SK-N-SH treated with all-trans-retinoic acid at 6 μM for 48 hours (cell line): ENCODE measurements around the gene INCENP.

ENCODE experiments used
- ATAC-seq: fragments of 200-7000 bp; cut with Tn5 transposase; 3 replicates; pipeline ENCODE4 v1.9.1; 2020; ENCODE audit warnings: mild to moderate bottlenecking, moderate library complexity
- ARNTL ChIP-seq: fragments of 450-650 bp; formaldehyde crosslinking; IDR thresholded peaks from 2 replicates; pipeline ENCODE4 v1.5.0; 2020; ENCODE audit warnings: low read depth, mild to moderate bottlenecking, moderate library complexity, borderline replicate concordance
- BACH2 ChIP-seq: fragments of 250-450 bp; sonication (Bioruptor Pico); IDR thresholded peaks from 2 replicates; pipeline ENCODE4 v1.9.0; 2021; ENCODE audit warnings: mild to moderate bottlenecking, borderline replicate concordance
- CREB5 ChIP-seq: fragments of 250-450 bp; sonication (Bioruptor Pico); IDR thresholded peaks from 2 replicates; pipeline ENCODE4 v1.5.1; 2020; ENCODE audit warnings: low read depth, mild to moderate bottlenecking, moderate library complexity
- CSDC2 ChIP-seq: fragments of 250-450 bp; sonication (Bioruptor Pico); IDR thresholded peaks from 2 replicates; pipeline ENCODE4 v1.5.0; 2020; ENCODE audit warnings: mild to moderate bottlenecking, moderate library complexity
- CSRNP3 ChIP-seq: fragments of 250-450 bp; sonication (Bioruptor Pico); IDR thresholded peaks from 2 replicates; pipeline ENCODE4 v1.5.1; 2021; ENCODE audit warnings: mild to moderate bottlenecking, moderate library complexity
- ESRRG ChIP-seq: fragments of 250-450 bp; sonication (Bioruptor Pico); IDR thresholded peaks from 2 replicates; pipeline ENCODE4 v1.6.1; 2021; ENCODE audit warnings: mild to moderate bottlenecking
- OSR1 ChIP-seq: fragments of 250-450 bp; sonication (Bioruptor Pico); IDR thresholded peaks from 2 replicates; pipeline ENCODE4 v1.8.0; 2022; ENCODE audit warnings: moderate library complexity, mild to moderate bottlenecking, inconsistent platforms
- PATZ1 ChIP-seq: fragments of 250-450 bp; sonication (Bioruptor Pico); IDR thresholded peaks from 2 replicates; pipeline ENCODE4 v1.8.0; 2020; ENCODE audit warnings: mild to moderate bottlenecking, moderate library complexity, borderline replicate concordance
- POU6F1 ChIP-seq: fragments of 250-450 bp; sonication (Bioruptor Pico); IDR thresholded peaks from 2 replicates; pipeline ENCODE4 v1.8.0; 2021; ENCODE audit warnings: low read depth, mild to moderate bottlenecking, moderate library complexity, borderline replicate concordance
- PPARA ChIP-seq: fragments of 250-450 bp; sonication (Bioruptor Pico); IDR thresholded peaks from 2 replicates; pipeline ENCODE4 v1.5.0; 2020; ENCODE audit warnings: mild to moderate bottlenecking, borderline replicate concordance
- TCF4 ChIP-seq: fragments of 250-450 bp; sonication (Bioruptor Pico); IDR thresholded peaks from 2 replicates; pipeline ENCODE4 v1.8.0; 2021; ENCODE audit warnings: mild to moderate bottlenecking, moderate library complexity, borderline replicate concordance
- ZC3H10 ChIP-seq: fragments of 250-450 bp; sonication (Bioruptor Pico); IDR thresholded peaks from 2 replicates; pipeline ENCODE4 v1.5.1; 2021; ENCODE audit warnings: mild to moderate bottlenecking, moderate library complexity
- ZFP3 ChIP-seq: fragments of 250-450 bp; sonication (Bioruptor Pico); IDR thresholded peaks from 2 replicates; pipeline ENCODE4 v1.5.0; 2020; ENCODE audit warnings: mild to moderate bottlenecking, moderate library complexity
- ZFP30 ChIP-seq: fragments of 450-650 bp; formaldehyde crosslinking; IDR thresholded peaks from 2 replicates; pipeline ENCODE4 v1.5.0; 2022; ENCODE audit warnings: mild to moderate bottlenecking, moderate library complexity
- ZNF565 ChIP-seq: fragments of 450-650 bp; formaldehyde crosslinking; conservative IDR thresholded peaks from 2 replicates; pipeline ENCODE4 v1.5.0; 2020; ENCODE audit warnings: low read depth, mild to moderate bottlenecking, moderate library complexity
- ZNF8 ChIP-seq: fragments of 450-650 bp; formaldehyde crosslinking; IDR thresholded peaks from 2 replicates; pipeline ENCODE4 v1.5.0; 2020; ENCODE audit warnings: mild to moderate bottlenecking, moderate library complexity
- TF ChIP-seq, protein P1 (sequence below): fragments of 250-450 bp; sonication (Bioruptor Pico); IDR thresholded peaks from 2 replicates; pipeline ENCODE4 v1.5.0; 2020; ENCODE audit warnings: mild to moderate bottlenecking, moderate library complexity

The INCENP gene

DNA sequence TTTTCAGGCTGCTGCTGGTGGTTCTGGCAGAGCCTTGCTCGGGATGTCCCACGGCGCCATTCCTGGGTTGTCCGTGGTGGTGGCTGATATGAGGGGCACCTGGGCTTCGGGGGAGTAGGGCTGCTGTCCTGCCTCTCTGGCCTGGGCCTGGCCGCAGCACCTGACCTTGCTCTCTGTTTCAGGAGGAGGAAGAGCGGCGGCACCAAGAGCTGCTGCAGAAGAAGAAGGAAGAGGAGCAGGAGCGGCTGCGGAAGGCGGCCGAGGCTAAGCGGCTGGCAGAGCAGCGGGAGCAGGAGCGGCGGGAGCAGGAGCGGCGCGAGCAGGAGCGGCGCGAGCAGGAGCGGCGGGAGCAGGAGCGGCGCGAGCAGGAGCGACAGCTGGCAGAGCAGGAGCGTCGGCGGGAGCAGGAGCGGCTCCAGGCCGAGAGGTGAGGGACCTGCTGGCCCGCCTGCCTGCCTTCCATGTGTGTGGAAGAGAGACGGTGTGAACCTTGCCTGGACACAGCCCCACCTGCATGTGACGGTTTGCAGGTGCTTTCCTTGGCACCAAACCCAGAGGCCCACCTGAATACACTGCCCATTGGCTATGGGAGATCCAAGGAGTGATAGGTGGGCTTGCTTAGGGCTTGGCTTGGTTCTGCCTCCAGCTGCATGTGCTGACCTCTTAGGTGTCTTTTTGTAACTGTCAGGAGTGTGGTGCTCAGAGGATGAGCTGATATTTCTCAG is 22.8 kb downstream of the INCENP start (continued):
- TF ChIP-seq, protein P1, sequence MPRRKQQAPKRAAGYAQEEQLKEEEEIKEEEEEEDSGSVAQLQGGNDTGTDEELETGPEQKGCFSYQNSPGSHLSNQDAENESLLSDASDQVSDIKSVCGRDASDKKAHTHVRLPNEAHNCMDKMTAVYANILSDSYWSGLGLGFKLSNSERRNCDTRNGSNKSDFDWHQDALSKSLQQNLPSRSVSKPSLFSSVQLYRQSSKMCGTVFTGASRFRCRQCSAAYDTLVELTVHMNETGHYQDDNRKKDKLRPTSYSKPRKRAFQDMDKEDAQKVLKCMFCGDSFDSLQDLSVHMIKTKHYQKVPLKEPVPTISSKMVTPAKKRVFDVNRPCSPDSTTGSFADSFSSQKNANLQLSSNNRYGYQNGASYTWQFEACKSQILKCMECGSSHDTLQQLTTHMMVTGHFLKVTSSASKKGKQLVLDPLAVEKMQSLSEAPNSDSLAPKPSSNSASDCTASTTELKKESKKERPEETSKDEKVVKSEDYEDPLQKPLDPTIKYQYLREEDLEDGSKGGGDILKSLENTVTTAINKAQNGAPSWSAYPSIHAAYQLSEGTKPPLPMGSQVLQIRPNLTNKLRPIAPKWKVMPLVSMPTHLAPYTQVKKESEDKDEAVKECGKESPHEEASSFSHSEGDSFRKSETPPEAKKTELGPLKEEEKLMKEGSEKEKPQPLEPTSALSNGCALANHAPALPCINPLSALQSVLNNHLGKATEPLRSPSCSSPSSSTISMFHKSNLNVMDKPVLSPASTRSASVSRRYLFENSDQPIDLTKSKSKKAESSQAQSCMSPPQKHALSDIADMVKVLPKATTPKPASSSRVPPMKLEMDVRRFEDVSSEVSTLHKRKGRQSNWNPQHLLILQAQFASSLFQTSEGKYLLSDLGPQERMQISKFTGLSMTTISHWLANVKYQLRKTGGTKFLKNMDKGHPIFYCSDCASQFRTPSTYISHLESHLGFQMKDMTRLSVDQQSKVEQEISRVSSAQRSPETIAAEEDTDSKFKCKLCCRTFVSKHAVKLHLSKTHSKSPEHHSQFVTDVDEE (CRISPR knock-in tag): no peak
- TF ChIP-seq TCF4 (CRISPR knock-in tag): no peak
- TF ChIP-seq BACH2 (CRISPR knock-in tag): no peak

- ATAC-seq: no peak
- TF ChIP-seq ESRRG (CRISPR knock-in tag): no peak
- no peak for TF ChIP-seq OSR1 (CRISPR knock-in tag)
- TF ChIP-seq POU6F1 (CRISPR knock-in tag): no peak
- TF ChIP-seq, protein P1 (CRISPR knock-in tag): no peak
- TF ChIP-seq ZNF565 (CRISPR knock-in tag): no peak
- TF ChIP-seq ZNF8 (CRISPR knock-in tag): no peak
- no peak for TF ChIP-seq PATZ1 (CRISPR knock-in tag)
- TF ChIP-seq ZFP3: no peak
- no peak for TF ChIP-seq ARNTL (CRISPR knock-in tag)
- TF ChIP-seq CREB5: no peak
- TF ChIP-seq PPARA (CRISPR knock-in tag): no peak
- no peak for TF ChIP-seq BACH2 (CRISPR knock-in tag)
- TF ChIP-seq TCF4 (CRISPR knock-in tag): no peak
- TF ChIP-seq CSDC2: no peak
- TF ChIP-seq ZFP30 (CRISPR knock-in tag): no peak
Observed at GRCh38 chr11:62147545-62147944, 23.7 kb downstream of the INCENP start.

GRCh38 chr11:62148271-62148980 is 24.6 kb downstream of the INCENP start:
- no peak for ATAC-seq
- no peak for TF ChIP-seq CSRNP3 (CRISPR knock-in tag)
- TF ChIP-seq PPARA (CRISPR knock-in tag): no peak
- no peak for TF ChIP-seq ZC3H10 (CRISPR knock-in tag)
